ENCODE data around the gene RIC3.

DNA sequence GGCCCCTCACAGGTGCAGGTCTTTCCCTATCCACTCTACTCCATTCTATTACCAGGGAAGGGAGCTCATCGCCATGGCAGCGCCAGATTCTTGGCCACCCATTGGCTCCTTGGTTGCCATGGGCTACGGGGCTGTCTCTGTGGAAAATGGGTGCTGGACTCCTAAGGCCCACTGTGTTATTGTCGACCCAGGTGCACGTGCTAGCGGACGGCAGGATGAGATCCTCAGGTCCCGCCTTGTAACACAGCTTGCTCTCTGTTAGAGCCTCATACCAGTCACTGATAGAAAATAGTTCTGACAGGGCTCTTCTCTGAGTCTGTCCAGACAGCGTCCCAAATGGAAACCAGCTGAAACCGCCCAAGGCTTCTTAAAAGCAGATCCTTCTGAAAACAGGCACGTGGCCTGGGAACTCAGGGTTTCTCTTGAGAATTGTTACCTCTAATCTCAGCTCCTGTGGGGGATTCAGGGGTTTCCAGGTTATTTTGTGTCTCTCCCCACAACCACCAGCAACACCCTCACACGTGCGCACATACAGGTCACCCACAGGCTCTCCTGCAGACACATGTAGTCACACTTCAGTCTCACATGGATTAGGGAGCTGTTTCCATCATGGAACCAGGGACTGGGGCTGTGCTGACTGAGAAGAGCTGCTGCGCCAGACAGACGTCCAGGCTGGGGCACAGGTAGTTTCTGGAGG is 86.3 kb downstream of the RIC3 start:
- TF ChIP-seq, protein P1, sequence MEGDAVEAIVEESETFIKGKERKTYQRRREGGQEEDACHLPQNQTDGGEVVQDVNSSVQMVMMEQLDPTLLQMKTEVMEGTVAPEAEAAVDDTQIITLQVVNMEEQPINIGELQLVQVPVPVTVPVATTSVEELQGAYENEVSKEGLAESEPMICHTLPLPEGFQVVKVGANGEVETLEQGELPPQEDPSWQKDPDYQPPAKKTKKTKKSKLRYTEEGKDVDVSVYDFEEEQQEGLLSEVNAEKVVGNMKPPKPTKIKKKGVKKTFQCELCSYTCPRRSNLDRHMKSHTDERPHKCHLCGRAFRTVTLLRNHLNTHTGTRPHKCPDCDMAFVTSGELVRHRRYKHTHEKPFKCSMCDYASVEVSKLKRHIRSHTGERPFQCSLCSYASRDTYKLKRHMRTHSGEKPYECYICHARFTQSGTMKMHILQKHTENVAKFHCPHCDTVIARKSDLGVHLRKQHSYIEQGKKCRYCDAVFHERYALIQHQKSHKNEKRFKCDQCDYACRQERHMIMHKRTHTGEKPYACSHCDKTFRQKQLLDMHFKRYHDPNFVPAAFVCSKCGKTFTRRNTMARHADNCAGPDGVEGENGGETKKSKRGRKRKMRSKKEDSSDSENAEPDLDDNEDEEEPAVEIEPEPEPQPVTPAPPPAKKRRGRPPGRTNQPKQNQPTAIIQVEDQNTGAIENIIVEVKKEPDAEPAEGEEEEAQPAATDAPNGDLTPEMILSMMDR (conservative IDR thresholded peaks at IDR 0.05 in 1 of 2, IDR thresholded peaks at IDR 0.05 in 1 of 2; ENCODE audit: extremely low read depth in 1 of 2, insufficient read depth in 1 of 2, low read depth in 1 of 2, low read length in 2 of 2), result no peak
- TF ChIP-seq EZH2 (IDR thresholded peaks at IDR 0.05; ENCODE audit: borderline replicate concordance, low read length), result no peak

Data from mammary epithelial cell (primary cell).